Stomach (tissue), 9 donors: ENCODE measurements around the gene CD44. TPM values are rescaled to one million over a fixed set of nuclear protein-coding genes. Genes with fewer than 3 reads are reported as not detected.
A peak's percentile ranks its signal among the peaks of the same experiment; 100 is the strongest.

Experiments used
- DNase-seq, 2 donors: peaks; one replicate each; pipeline versions ENCODE4 v3.0.0 to v3.0.0-alpha.2; 2013 to 2019
- H3K27ac ChIP-seq, 5 donors: fragments of 200-600 bp in 4 of 5; sonication (generic) in 4 of 5; one replicate each; pipeline ENCODE4 v1.5.1; 2013 to 2019; ENCODE audit warnings: mild to moderate bottlenecking in 1 of 5, moderate library complexity in 1 of 5
- H3K27me3 ChIP-seq, 3 donors: fragments of 200-600 bp; sonication (generic); one replicate each; pipeline ENCODE4 v1.5.1; 2017 to 2019; ENCODE audit warnings: mixed run types in 1 of 3
- H3K36me3 ChIP-seq, 4 donors: fragments of 200-600 bp; sonication (generic); 1 replicate in 3 of 4; 2 replicates in 1 of 4; pipeline ENCODE4 v1.5.1; 2016 to 2019
- H3K4me1 ChIP-seq, 4 donors: fragments of 200-600 bp; sonication (generic); one replicate each; pipeline ENCODE4 v1.5.1; 2016 to 2019
- H3K4me3 ChIP-seq, 4 donors: fragments of 200-600 bp; sonication (generic) in 3 of 4; one replicate each; pipeline ENCODE4 v1.5.1; 2016 to 2019; ENCODE audit warnings: mild to moderate bottlenecking in 1 of 4
- H3K9me3 ChIP-seq, 4 donors: fragments of 200-600 bp; sonication (generic); one replicate each; pipeline ENCODE4 v1.5.1; 2016 to 2019
- CTCF ChIP-seq, 7 experiments: fragments of 450-650 bp in 4 of 7; fragments of 200-600 bp in 3 of 7; sonication (generic) in 3 of 7; IDR thresholded peaks; one replicate each; pipeline ENCODE4 v1.5.1; 2016 to 2019; ENCODE audit warnings: antibody characterized with exemption in 7 of 7, control low read depth in 2 of 7, mild to moderate bottlenecking in 1 of 7
- EP300 ChIP-seq: sonication (generic); formaldehyde crosslinking; IDR thresholded peaks from one replicate; pipeline ENCODE4 v1.6.1; 2017; ENCODE audit warnings: antibody characterized with exemption
- POLR2A ChIP-seq, 4 donors: fragments of 450-650 bp; IDR thresholded peaks; one replicate each; pipeline ENCODE4 v1.6.1; 2016; ENCODE audit warnings: antibody characterized with exemption in 4 of 4, control low read depth in 2 of 4, mild to moderate bottlenecking in 1 of 4, moderate library complexity in 1 of 4
- POLR2AphosphoS5 ChIP-seq, 3 donors: sonication (generic); formaldehyde crosslinking; IDR thresholded peaks; one replicate each; pipeline ENCODE4 v1.6.1; 2016; ENCODE audit warnings: antibody characterized with exemption in 3 of 3
- WGBS, 5 donors: extraction: QIAGEN DNeasy Blood & Tissue Kit in 3 of 5; methylation state at CpG; one replicate each; pipeline versions ENCODE4 v1.1.5 to v1.1.7; 2013 to 2018; 5-methylcytosine and 5-hydroxymethylcytosine counted together
- intact Hi-C: fragments of 100-400 bp; cut with DNase I; formaldehyde crosslinking; loops from one replicate; pipeline ENCODE4 v1.15.1; 2023; ENCODE audit warnings: low total_unique reads
- polyA plus RNA-seq, 3 donors: library from polyadenylated mRNA; stranded (reverse); fragments of 200-250 nt; gene quantifications; one replicate each; pipeline ENCODE4 v1.2.3, GENCODE V29; 2013
- total RNA-seq, 5 donors: library from RNA; depleted of rRNA; stranded (reverse); fragments of >200 nt; gene quantifications; one replicate each; pipeline versions ENCODE4 v1.1.0 to v1.2.3, GENCODE V29; 2014 to 2016
- donor health status: healthy with polysubstance abuse.
- donor health status: Bipolar disorder and iron deficiency.
- donor health status: healthy.

The CD44 gene
- total and polyA plus RNA-seq, 8 donors: 47.5 to 229 (median 102) TPM

DNA sequence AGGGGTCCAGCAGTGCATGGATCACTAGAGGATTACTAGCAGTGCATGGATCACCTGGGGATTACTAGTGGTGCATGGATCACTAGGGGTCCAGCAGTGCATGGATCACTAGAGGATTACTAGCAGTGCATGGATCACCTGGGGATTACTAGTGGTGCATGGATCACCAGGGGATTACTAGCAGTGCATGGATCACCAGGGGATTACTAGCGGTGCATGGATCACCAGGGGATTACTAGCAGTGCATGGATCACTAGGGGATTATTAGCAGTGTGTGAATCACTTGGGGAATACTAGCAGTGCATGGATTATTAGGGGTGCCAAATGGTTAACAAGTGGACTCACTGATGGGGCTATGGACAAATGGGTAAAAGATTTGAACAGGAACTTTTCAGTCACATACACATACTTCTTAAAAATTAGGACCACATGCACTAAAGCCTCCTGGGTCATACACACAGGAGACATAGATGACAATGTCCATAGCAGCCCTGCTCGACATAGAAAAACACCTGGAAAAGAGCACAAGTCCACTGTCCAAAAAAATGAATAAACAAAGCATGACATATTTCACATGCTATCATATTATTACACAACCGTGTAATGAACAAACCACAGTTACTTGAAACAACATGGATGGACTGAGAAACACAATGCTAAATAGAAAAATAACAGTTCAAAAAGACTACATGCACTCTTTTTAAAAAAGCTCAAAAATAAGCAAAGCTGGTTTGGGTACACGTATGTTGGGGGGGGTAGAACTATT is 109.8 kb downstream of the CD44 start:
- TF ChIP-seq POLR2A (IDR thresholded peaks at IDR 0.05) (no peak), CTCF (IDR thresholded peaks at IDR 0.05) (no peak), POLR2AphosphoS5 (IDR thresholded peaks at IDR 0.05) (no peak), EP300 (no peak)
- DNase-seq: no peak
- intact Hi-C loops: no loop called here
- Histone ChIP-seq H3K36me3 (no peaks in the 10 kb centered on the region), H3K4me3 (no peak overlapping the region), H3K4me1 (peaks cover 0 to 10% (median 0%) of the 10 kb centered on the region in 4 donors), H3K27ac (peak overlapping the region in 1 of 5 donors; percentile 47), H3K9me3 (no peaks in the 10 kb centered on the region), H3K27me3 (no peaks in the 10 kb centered on the region)
- 55 to 72% (median 71%) methylated on average over 4 of the region's 4 CpGs for WGBS, 5 donors

DNA sequence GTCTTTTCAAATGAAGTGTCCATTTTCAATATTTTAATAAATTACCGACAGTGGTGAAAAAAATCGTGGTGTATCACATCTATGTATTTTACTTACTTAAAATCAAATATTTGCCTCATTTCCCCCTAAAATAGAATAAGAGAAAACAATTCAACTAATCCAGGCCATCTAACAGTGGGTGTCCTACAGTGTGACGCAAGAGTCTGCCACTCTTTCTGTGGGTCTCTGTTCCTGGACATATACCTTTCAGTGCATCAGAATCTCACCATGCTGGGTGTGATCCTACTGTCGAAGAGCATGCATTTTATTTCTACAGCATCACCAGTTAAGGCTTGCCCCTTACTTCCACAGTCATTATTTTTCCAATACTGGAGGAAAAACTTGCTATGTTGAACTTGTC is 111.2 kb downstream of the CD44 start:
- Histone ChIP-seq H3K27ac (no peak overlapping the region), H3K4me1 (peaks cover 0 to 5% (median 0%) of the 10 kb centered on the region in 4 donors), H3K27me3 (no peaks in the 10 kb centered on the region), H3K9me3 (no peaks in the 10 kb centered on the region), H3K36me3 (no peaks in the 10 kb centered on the region), H3K4me3 (no peak overlapping the region)
- WGBS, 5 donors: 90 to 96% (median 93%) methylated on average over 4 of the region's 4 CpGs
- intact Hi-C loops: no loop called here
- TF ChIP-seq EP300 (no peak), POLR2AphosphoS5 (IDR thresholded peaks at IDR 0.05) (no peak), POLR2A (IDR thresholded peaks at IDR 0.05) (no peak), CTCF (IDR thresholded peaks at IDR 0.05) (no peak)
- no peak for DNase-seq

- Histone ChIP-seq H3K27me3 (no peaks in the 10 kb centered on the region), H3K9me3 (no peaks in the 10 kb centered on the region), H3K36me3 (no peaks in the 10 kb centered on the region), H3K27ac (no peak overlapping the region), H3K4me1 (peaks cover 0 to 3% (median 0%) of the 10 kb centered on the region in 4 donors), H3K4me3 (no peak overlapping the region)
- intact Hi-C loops: no loop called here
- TF ChIP-seq POLR2A (IDR thresholded peaks at IDR 0.05) (no peak), POLR2AphosphoS5 (IDR thresholded peaks at IDR 0.05) (no peak), EP300 (no peak), CTCF (IDR thresholded peaks at IDR 0.05) (no peak)
- peak in 1 of 2 donors; percentile 15 for DNase-seq
Measured at GRCh38 chr11:35250621-35251020, 111.7 kb downstream of the CD44 start.

DNA sequence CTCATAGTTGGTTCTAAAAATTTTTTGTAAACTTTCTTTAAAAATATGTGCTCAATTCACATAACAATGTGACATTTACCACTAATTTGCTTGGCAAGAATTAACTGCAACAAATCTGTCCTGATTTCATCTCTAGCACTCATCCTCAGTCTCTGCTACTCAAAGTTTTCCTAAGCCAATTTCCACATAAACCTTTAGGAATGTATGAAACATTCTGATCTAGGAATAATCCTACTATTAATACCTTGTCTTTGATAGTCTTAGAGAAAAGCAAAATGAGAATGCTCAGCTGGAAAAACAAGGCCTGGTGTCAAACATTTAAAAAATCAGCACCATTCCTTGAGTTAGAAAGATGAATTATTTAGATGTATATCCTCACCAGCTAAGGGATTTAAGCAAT is 114.3 kb downstream of the CD44 start:
- no peak overlapping the region for H3K4me3 ChIP-seq
- peak overlapping the region in 1 of 5 donors; percentile 16 for H3K27ac ChIP-seq
- no peaks in the 10 kb centered on the region for H3K27me3 ChIP-seq
- H3K4me1 ChIP-seq: peaks cover 0 to 3% (median 0%) of the 10 kb centered on the region in 4 donors
- no peak for TF ChIP-seq EP300
- no peak for TF ChIP-seq POLR2AphosphoS5 (IDR thresholded peaks at IDR 0.05)
- no peak for TF ChIP-seq CTCF (IDR thresholded peaks at IDR 0.05)
- no peak for TF ChIP-seq POLR2A (IDR thresholded peaks at IDR 0.05)
- no peaks in the 10 kb centered on the region for H3K36me3 ChIP-seq
- no peaks in the 10 kb centered on the region for H3K9me3 ChIP-seq
- no peak for DNase-seq
- intact Hi-C loops: no loop called here
